Gastroesophageal sphincter (tissue), 3 donors: ENCODE data around the gene BNIP2.

ENCODE experiments used
- CTCF ChIP-seq, 4 experiments: fragments of 200-600 bp in 2 of 4; fragments of 450-650 bp in 2 of 4; sonication (generic) in 1 of 4; IDR thresholded peaks; one replicate each; pipeline ENCODE4 v1.5.1; 2017 to 2019; ENCODE audit warnings: antibody characterized with exemption in 4 of 4, mild to moderate bottlenecking in 2 of 4, moderate library complexity in 2 of 4
- POLR2A ChIP-seq, 2 donors: fragments of 450-650 bp; IDR thresholded peaks; one replicate each; pipeline ENCODE4 v1.6.1; 2017; ENCODE audit warnings: antibody characterized with exemption in 2 of 2, mild to moderate bottlenecking in 2 of 2, moderate library complexity in 1 of 2
- POLR2AphosphoS5 ChIP-seq: sonication (generic); formaldehyde crosslinking; IDR thresholded peaks from one replicate; pipeline ENCODE4 v1.6.1; 2017; ENCODE audit warnings: antibody characterized with exemption

- TF ChIP-seq POLR2AphosphoS5 (no peak), POLR2A (IDR thresholded peaks at IDR 0.05) (no peak), CTCF (IDR thresholded peaks at IDR 0.05) (no peak)
These were observed 66.8 kb downstream of the BNIP2 start for GRCh38 chr15:59622289-59622688.
